ENCODE measurements around the gene CEP250.
"Not testable (repeated sequence)": the region's sequence is repeated elsewhere in the genome, so short reads cannot be mapped to it uniquely, and the experiment has no call there.

DNA sequence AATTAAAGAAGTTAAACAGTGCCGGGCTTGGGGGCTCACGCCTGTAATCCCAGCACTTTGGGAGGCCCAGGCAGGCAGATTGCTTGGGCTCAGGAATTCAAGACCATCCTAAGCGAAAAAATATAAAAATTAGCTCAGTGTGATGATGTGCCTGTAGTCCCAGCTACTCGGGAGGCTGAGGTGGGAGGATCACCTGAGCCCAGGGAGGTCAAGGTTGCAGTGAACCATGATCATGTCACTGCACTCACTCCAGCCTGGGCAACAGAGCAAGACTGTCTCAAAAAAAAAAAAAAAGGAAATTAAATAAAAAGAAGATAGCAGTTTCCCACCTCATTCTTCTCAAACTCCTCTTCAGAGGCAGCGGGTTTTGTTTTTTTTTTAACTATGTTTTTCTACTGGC is 62.4 kb downstream of the CEP250 start:
- TF ChIP-seq POLR2A (IDR thresholded peaks at IDR 0.05) = not testable (repeated sequence)
- TF ChIP-seq, protein P1, sequence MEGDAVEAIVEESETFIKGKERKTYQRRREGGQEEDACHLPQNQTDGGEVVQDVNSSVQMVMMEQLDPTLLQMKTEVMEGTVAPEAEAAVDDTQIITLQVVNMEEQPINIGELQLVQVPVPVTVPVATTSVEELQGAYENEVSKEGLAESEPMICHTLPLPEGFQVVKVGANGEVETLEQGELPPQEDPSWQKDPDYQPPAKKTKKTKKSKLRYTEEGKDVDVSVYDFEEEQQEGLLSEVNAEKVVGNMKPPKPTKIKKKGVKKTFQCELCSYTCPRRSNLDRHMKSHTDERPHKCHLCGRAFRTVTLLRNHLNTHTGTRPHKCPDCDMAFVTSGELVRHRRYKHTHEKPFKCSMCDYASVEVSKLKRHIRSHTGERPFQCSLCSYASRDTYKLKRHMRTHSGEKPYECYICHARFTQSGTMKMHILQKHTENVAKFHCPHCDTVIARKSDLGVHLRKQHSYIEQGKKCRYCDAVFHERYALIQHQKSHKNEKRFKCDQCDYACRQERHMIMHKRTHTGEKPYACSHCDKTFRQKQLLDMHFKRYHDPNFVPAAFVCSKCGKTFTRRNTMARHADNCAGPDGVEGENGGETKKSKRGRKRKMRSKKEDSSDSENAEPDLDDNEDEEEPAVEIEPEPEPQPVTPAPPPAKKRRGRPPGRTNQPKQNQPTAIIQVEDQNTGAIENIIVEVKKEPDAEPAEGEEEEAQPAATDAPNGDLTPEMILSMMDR (IDR thresholded peaks at IDR 0.05) = not testable (repeated sequence)

Measured in Peyer's patch (tissue), 4 donors.